Measurements from ENCODE around the gene PWWP2B. TPM values are rescaled to one million over a fixed set of nuclear protein-coding genes. Genes with fewer than 3 reads are reported as not detected.

Gene PWWP2B
- total and polyA plus RNA-seq, 2 of the 8 experiments (the other 6 are each of a cell fraction or from before 2014, with no cell fraction given): 5.3 to 10.8 TPM

- TF ChIP-seq CTCF (IDR thresholded peaks at IDR 0.05; ENCODE audit: control extremely low read depth in 1 of 3, insufficient read depth in 1 of 3, low read depth in 1 of 3, low read length in 3 of 3): no peak
- TF ChIP-seq GABPA (IDR thresholded peaks at IDR 0.05; ENCODE audit: borderline replicate concordance, insufficient read depth, low read length): no peak
These were observed 69.8 kb downstream of the PWWP2B start (continued) for GRCh38 chr10:132466520-132467463.

Other genes starting within 250 kb of the PWWP2B start
- gene DPYSL4, start 210.3 kb upstream of the PWWP2B start, total RNA-seq (2021; fragmentation: NEBNext Ultra II Directional; extraction: Animal tissue kit (Norgen Biotek cat#: 25700)): 15.2 and 16.4 TPM in 2 replicates
- 12.9 and 21.6 TPM in 2 replicates for gene DPYSL4, start 210.3 kb upstream of the PWWP2B start, polyA plus RNA-seq (2011; rRNA removed)
- 15.6 and 17.3 TPM in 2 replicates for gene STK32C, start 89.2 kb upstream of the PWWP2B start, total RNA-seq (2021; fragmentation: NEBNext Ultra II Directional; extraction: Animal tissue kit (Norgen Biotek cat#: 25700))
- 10.6 and 18.1 TPM in 2 replicates for gene STK32C, start 89.2 kb upstream of the PWWP2B start, polyA plus RNA-seq (2011; rRNA removed)
- gene LRRC27, start 65.0 kb upstream of the PWWP2B start, total RNA-seq (2021; fragmentation: NEBNext Ultra II Directional; extraction: Animal tissue kit (Norgen Biotek cat#: 25700)): 3.8 and 4.3 TPM in 2 replicates
- 1.2 and 2.0 TPM in 2 replicates for gene LRRC27, start 65.0 kb upstream of the PWWP2B start, polyA plus RNA-seq (2011; rRNA removed)
- gene INPP5A, start 140.6 kb downstream of the PWWP2B start, total RNA-seq (2021; fragmentation: NEBNext Ultra II Directional; extraction: Animal tissue kit (Norgen Biotek cat#: 25700)): 25.5 and 27.5 TPM in 2 replicates
- gene INPP5A, start 140.6 kb downstream of the PWWP2B start, polyA plus RNA-seq (2011; rRNA removed): 16.8 and 19.7 TPM in 2 replicates

Data from H1 (cell line).